Measurements from ENCODE around the gene HPGDS. TPM values are rescaled to one million over a fixed set of nuclear protein-coding genes. Genes with fewer than 3 reads are reported as not detected.
A peak's percentile ranks its signal among the peaks of the same experiment; 100 is the strongest.

HPGDS gene
- total RNA-seq, 1 donor from 2014 or later, result not detected

DNA sequence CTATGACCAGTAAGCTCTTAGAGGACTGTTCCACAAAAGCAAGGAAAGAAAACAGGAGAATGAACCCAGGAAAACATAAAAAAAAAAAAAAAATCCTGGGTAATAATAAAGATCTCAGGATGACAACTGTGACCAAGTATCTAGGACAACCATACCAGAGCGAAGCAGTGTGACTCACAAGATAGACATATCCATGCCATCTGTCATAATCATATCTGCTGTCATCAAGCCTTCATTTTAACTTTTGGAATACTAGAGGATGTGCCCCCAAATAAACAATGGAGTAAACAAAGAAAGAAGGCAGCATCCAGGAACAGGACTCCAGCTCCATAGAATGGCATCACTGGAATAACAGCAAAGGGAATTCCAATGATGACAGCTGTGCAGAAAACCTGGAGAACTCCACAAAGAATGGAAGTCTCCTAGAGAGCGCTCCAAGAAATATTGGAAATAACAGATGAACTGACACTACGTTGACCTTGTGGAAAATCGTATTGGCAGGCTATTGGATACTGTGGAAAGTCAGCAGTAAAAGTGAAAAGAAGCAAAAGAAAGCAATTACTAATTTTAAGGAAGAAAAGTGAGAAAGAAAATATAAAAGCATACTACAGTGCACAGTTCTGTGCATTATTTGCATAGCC, 35.3 kb downstream of the HPGDS start:
- TF ChIP-seq, protein P1, sequence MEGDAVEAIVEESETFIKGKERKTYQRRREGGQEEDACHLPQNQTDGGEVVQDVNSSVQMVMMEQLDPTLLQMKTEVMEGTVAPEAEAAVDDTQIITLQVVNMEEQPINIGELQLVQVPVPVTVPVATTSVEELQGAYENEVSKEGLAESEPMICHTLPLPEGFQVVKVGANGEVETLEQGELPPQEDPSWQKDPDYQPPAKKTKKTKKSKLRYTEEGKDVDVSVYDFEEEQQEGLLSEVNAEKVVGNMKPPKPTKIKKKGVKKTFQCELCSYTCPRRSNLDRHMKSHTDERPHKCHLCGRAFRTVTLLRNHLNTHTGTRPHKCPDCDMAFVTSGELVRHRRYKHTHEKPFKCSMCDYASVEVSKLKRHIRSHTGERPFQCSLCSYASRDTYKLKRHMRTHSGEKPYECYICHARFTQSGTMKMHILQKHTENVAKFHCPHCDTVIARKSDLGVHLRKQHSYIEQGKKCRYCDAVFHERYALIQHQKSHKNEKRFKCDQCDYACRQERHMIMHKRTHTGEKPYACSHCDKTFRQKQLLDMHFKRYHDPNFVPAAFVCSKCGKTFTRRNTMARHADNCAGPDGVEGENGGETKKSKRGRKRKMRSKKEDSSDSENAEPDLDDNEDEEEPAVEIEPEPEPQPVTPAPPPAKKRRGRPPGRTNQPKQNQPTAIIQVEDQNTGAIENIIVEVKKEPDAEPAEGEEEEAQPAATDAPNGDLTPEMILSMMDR (IDR thresholded peaks at IDR 0.05), result no peak
- no peak overlapping the region for H3K27ac Mint-ChIP-seq (ENCODE audit: unreplicated experiment)
- H3K4me1 Mint-ChIP-seq (ENCODE audit: unreplicated experiment), result no peaks in the 10 kb centered on the region
- H3K27me3 Mint-ChIP-seq (ENCODE audit: unreplicated experiment), result no peaks in the 10 kb centered on the region
- peaks cover 1% of the 10 kb centered on the region for H3K36me3 Mint-ChIP-seq (ENCODE audit: unreplicated experiment)
- no peaks in the 10 kb centered on the region for H3K9me3 Mint-ChIP-seq (ENCODE audit: unreplicated experiment)
- no peak overlapping the region for H3K4me3 Mint-ChIP-seq (ENCODE audit: unreplicated experiment)
- DNase-seq (ENCODE audit: extremely low spot score, unreplicated experiment), result no peak

DNA sequence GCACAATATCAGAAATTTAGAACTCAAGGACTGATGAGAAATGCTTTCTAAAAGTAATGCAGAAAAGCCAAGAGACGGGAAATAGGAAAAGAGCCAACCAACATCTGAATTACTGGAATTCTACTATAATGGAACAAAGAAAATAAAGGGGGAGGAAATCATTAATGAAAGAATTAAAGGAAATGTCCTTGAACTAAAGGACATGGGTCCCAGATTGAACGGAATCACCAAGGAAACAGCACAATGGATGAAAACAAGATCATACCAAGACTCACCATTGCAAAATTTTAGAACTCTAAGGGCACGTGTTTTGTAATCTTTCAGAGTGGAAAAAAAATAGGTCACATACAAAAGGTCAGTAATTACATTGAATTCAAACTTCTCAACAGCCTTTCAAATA, 35.9 kb downstream of the HPGDS start:
- Mint-ChIP-seq H3K36me3 (ENCODE audit: unreplicated experiment) (peaks cover 1% of the 10 kb centered on the region), H3K4me3 (ENCODE audit: unreplicated experiment) (no peak overlapping the region), H3K4me1 (ENCODE audit: unreplicated experiment) (no peaks in the 10 kb centered on the region), H3K27me3 (ENCODE audit: unreplicated experiment) (no peaks in the 10 kb centered on the region), H3K27ac (ENCODE audit: unreplicated experiment) (no peak overlapping the region), H3K9me3 (ENCODE audit: unreplicated experiment) (no peaks in the 10 kb centered on the region)
- TF ChIP-seq, protein P1 (IDR thresholded peaks at IDR 0.05), result no peak
- DNase-seq (ENCODE audit: extremely low spot score, unreplicated experiment), result no peak

DNA sequence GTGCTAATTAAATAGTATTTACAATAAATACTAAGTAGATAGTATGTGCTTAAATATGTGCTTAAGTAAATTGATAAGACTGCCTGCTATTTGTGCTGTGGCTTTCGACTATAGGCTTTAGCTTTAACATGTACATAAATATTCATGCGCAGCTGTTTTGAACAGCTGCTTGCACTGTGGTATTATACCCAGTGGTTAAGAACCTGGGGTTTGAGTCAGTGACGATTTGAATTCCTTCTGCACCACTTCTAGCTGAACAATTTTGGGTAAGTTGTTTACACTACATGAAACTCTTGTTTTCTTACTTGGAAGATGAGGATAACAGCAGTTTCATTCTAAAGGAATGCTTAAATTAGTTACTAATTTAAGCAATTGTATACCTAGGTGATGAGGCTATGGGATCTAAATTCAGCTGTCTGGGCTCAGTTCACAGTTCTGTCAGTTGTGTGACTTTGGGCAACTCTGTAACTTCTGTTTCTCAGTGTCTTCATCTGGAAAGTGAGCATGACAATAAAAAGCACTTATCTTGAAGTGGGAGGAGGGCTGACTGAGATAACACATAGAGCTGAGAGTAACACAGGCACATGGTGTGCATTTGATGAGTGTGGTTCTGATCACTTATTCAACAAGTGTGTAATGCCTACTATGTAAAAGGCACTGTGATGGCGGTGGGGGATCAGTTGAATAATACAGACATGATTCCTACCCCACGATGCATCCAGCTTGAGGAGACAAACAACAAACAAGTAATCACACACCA, 37.0 kb downstream of the HPGDS start:
- no peak for DNase-seq (ENCODE audit: extremely low spot score, unreplicated experiment)
- H3K4me3 Mint-ChIP-seq (ENCODE audit: unreplicated experiment), result no peak overlapping the region

DNA sequence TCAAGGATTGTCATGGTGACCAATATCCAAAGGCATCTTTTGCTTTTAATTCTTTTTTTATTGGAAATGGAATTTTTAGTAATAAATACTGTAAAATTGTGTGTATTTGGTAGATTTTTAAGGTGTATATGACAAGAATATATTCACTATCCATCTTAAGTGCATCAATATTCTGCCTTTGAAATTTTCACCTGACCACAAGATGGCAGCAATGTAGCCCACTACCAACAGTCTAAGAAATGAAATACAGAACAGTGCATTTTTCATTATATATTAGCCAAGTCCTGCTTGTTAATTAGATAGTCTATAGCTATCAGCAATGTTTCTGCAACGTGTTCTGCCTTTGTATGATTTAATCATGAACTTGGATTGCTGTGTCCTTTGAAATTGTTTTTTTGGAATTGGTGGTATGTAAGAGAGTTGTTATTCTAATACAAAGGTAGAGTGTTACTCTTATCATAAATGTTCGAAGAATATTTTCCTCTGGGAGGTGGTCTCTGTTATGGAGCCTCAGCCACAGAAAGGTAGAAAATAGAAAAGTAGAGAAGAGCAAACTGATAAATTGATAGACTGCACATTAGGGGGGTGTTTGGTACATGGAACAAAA, 38.2 kb downstream of the HPGDS start:
- Mint-ChIP-seq H3K4me3 (ENCODE audit: unreplicated experiment) (no peak overlapping the region), H3K27ac (ENCODE audit: unreplicated experiment) (no peak overlapping the region), H3K36me3 (ENCODE audit: unreplicated experiment) (no peaks in the 10 kb centered on the region), H3K4me1 (ENCODE audit: unreplicated experiment) (no peaks in the 10 kb centered on the region), H3K27me3 (ENCODE audit: unreplicated experiment) (no peaks in the 10 kb centered on the region), H3K9me3 (ENCODE audit: unreplicated experiment) (no peaks in the 10 kb centered on the region)
- no peak for DNase-seq (ENCODE audit: extremely low spot score, unreplicated experiment)
- TF ChIP-seq, protein P1 (IDR thresholded peaks at IDR 0.05), result peak; percentile 81

More for the DNA sequence above, 37.0 kb downstream of the HPGDS start:
- TF ChIP-seq, protein P1 (IDR thresholded peaks at IDR 0.05), result no peak
- Mint-ChIP-seq H3K9me3 (ENCODE audit: unreplicated experiment) (no peaks in the 10 kb centered on the region), H3K27me3 (ENCODE audit: unreplicated experiment) (no peaks in the 10 kb centered on the region), H3K4me1 (ENCODE audit: unreplicated experiment) (no peaks in the 10 kb centered on the region), H3K36me3 (ENCODE audit: unreplicated experiment) (peaks cover 1% of the 10 kb centered on the region), H3K27ac (ENCODE audit: unreplicated experiment) (no peak overlapping the region)

DNA sequence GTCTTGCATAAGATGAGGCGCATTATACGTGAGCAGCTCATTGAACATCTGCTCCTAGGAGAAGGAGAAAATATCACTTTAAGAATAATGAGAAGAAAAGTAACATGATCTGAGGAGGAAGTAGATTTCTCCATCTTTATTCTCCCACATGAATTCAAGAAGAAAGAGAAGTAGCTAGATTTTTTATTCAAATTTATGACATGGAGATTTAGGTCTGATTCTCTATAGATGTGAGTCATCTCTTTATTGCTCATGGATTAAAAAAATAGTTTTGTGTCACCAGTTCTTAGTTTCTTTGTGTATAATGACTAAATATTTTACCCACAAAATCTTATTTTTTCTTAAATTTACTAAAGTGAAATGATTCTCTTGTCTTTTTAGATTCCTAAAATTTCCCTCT, 40.4 kb downstream of the HPGDS start:
- H3K4me1 Mint-ChIP-seq (ENCODE audit: unreplicated experiment), result no peaks in the 10 kb centered on the region
- H3K9me3 Mint-ChIP-seq (ENCODE audit: unreplicated experiment), result no peaks in the 10 kb centered on the region
- DNase-seq (ENCODE audit: extremely low spot score, unreplicated experiment), result no peak
- no peaks in the 10 kb centered on the region for H3K36me3 Mint-ChIP-seq (ENCODE audit: unreplicated experiment)
- H3K27ac Mint-ChIP-seq (ENCODE audit: unreplicated experiment), result no peak overlapping the region
- no peaks in the 10 kb centered on the region for H3K27me3 Mint-ChIP-seq (ENCODE audit: unreplicated experiment)
- H3K4me3 Mint-ChIP-seq (ENCODE audit: unreplicated experiment), result no peak overlapping the region
- TF ChIP-seq, protein P1 (IDR thresholded peaks at IDR 0.05), result no peak
